Endothelial cell of umbilical vein (primary cell): ENCODE results near the gene PGRMC1.

Experiments used
- EZH2 ChIP-seq: IDR thresholded peaks from 2 replicates; pipeline ENCODE4 v1.6.1; 2012; ENCODE audit warnings: borderline replicate concordance, low read depth, mild to moderate bottlenecking, moderate library complexity, low read length, inconsistent platforms; ENCODE audit not compliant: severe bottlenecking
- MYC ChIP-seq: IDR thresholded peaks from one replicate; pipeline ENCODE4 v1.6.1; 2011; ENCODE audit warnings: mild to moderate bottlenecking, low read depth, low read length
- POLR2A ChIP-seq: IDR thresholded peaks from 2 replicates; pipeline ENCODE4 v1.6.1; 2012; ENCODE audit warnings: low read depth, mild to moderate bottlenecking, control low read depth, low read length
- POLR2AphosphoS5 ChIP-seq: IDR thresholded peaks from 2 replicates; pipeline ENCODE4 v1.6.1; 2012; ENCODE audit warnings: low read depth, mild to moderate bottlenecking, control low read depth, low read length, moderate library complexity; ENCODE audit not compliant: insufficient read depth
- TF ChIP-seq, protein P1 (sequence below), 2 donors: IDR thresholded peaks; 1 replicate in 1 of 2; 2 replicates in 1 of 2; pipeline ENCODE4 v1.5.1; 2011; ENCODE audit warnings: low read length in 2 of 2, mild to moderate bottlenecking in 2 of 2, moderate library complexity in 2 of 2, control low read depth in 1 of 2, inconsistent platforms in 1 of 2, low read depth in 1 of 2; ENCODE audit not compliant: insufficient read depth in 1 of 2; ENCODE audit errors: extremely low read depth in 1 of 2
- TF ChIP-seq, protein P2 (sequence below): IDR thresholded peaks from 2 replicates; pipeline ENCODE4 v1.6.1; 2011; ENCODE audit not compliant: insufficient read depth, insufficient read length

DNA sequence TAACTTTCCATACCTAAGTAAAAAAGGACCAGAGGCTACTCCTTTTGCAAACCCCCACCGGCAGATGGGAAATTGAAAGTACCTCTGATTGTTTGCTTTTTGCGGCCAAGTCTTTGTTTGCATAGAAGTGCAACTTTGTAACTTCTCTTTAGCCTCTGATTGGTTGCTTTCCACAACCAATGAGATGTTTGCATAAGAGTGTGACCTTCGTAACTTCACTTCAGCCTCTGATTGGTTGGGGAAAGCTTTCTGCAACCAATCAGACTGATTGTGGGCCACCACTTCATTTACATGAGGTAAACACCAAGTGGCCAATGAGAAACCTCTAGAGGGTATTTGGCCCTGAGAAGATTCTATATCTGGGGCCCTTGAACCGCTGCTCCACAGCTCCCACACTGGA lies 48.8 kb upstream of the PGRMC1 start:
- TF ChIP-seq EZH2: no peak
- TF ChIP-seq, protein P1, sequence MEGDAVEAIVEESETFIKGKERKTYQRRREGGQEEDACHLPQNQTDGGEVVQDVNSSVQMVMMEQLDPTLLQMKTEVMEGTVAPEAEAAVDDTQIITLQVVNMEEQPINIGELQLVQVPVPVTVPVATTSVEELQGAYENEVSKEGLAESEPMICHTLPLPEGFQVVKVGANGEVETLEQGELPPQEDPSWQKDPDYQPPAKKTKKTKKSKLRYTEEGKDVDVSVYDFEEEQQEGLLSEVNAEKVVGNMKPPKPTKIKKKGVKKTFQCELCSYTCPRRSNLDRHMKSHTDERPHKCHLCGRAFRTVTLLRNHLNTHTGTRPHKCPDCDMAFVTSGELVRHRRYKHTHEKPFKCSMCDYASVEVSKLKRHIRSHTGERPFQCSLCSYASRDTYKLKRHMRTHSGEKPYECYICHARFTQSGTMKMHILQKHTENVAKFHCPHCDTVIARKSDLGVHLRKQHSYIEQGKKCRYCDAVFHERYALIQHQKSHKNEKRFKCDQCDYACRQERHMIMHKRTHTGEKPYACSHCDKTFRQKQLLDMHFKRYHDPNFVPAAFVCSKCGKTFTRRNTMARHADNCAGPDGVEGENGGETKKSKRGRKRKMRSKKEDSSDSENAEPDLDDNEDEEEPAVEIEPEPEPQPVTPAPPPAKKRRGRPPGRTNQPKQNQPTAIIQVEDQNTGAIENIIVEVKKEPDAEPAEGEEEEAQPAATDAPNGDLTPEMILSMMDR (IDR thresholded peaks at IDR 0.05; ENCODE audit: extremely low read depth in 1 of 2, insufficient read depth in 1 of 2, low read depth in 1 of 2, low read length in 2 of 2): no peak
- TF ChIP-seq POLR2A: no peak
- no peak for TF ChIP-seq POLR2AphosphoS5
- TF ChIP-seq, protein P2, sequence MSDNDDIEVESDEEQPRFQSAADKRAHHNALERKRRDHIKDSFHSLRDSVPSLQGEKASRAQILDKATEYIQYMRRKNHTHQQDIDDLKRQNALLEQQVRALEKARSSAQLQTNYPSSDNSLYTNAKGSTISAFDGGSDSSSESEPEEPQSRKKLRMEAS: no peak
- TF ChIP-seq MYC: no peak
